BLaER1 (cell line): ENCODE results near the gene CBX8.

Source experiments
- H3K27ac ChIP-seq: shearing (Covaris generic); formaldehyde crosslinking; 2 replicates; pipeline ENCODE4 v1.8.1; 2022
- H3K27me3 ChIP-seq: shearing (Covaris generic); formaldehyde crosslinking; 2 replicates; pipeline ENCODE4 v1.8.1; 2022
- H3K36me3 ChIP-seq: shearing (Covaris generic); formaldehyde crosslinking; 2 replicates; pipeline ENCODE4 v1.8.1; 2022
- H3K4me1 ChIP-seq: shearing (Covaris generic); formaldehyde crosslinking; 2 replicates; pipeline ENCODE4 v1.8.1; 2022
- H3K4me2 ChIP-seq: shearing (Covaris generic); formaldehyde crosslinking; 2 replicates; pipeline ENCODE4 v1.8.1; 2022
- H3K4me3 ChIP-seq: shearing (Covaris generic); formaldehyde crosslinking; 2 replicates; pipeline ENCODE4 v1.8.1; 2022
- H3K9ac ChIP-seq: shearing (Covaris generic); formaldehyde crosslinking; 2 replicates; pipeline ENCODE4 v1.8.1; 2022
- H3K9me3 ChIP-seq: shearing (Covaris generic); formaldehyde crosslinking; 2 replicates; pipeline ENCODE4 v1.8.1; 2022
- H4K20me1 ChIP-seq: shearing (Covaris generic); formaldehyde crosslinking; 2 replicates; pipeline ENCODE4 v1.8.1; 2022
- Cebpa-rat ChIP-seq: shearing (Covaris generic); IDR thresholded peaks from 2 replicates; pipeline ENCODE4 v1.8.1; 2022

CBX8 gene

GRCh38 chr17:79786930-79787643 lies 9.8 kb downstream of the CBX8 start:
- Histone ChIP-seq H3K4me3 (no peak overlapping the region), H3K9ac (no peak overlapping the region), H3K4me1 (peaks cover 29% of the 10 kb centered on the region), H3K4me2 (no peak overlapping the region), H3K9me3 (no peaks in the 10 kb centered on the region), H3K27ac (no peak overlapping the region), H3K27me3 (peaks cover 67% of the 10 kb centered on the region), H3K36me3 (peaks cover 51% of the 10 kb centered on the region), H4K20me1 (peaks cover 100% of the 10 kb centered on the region)
- no peak for TF ChIP-seq Cebpa-rat

GRCh38 chr17:79785900-79786810 lies 10.7 kb downstream of the CBX8 start:
- no peak overlapping the region for H3K9ac ChIP-seq
- H3K4me1 ChIP-seq = peaks cover 33% of the 10 kb centered on the region
- peaks cover 57% of the 10 kb centered on the region for H3K27me3 ChIP-seq
- H3K36me3 ChIP-seq = peaks cover 58% of the 10 kb centered on the region
- peaks cover 100% of the 10 kb centered on the region for H4K20me1 ChIP-seq
- no peak overlapping the region for H3K4me2 ChIP-seq
- no peaks in the 10 kb centered on the region for H3K9me3 ChIP-seq
- no peak overlapping the region for H3K27ac ChIP-seq
- H3K4me3 ChIP-seq = no peak overlapping the region
- no peak for TF ChIP-seq Cebpa-rat

GRCh38 chr17:79785017-79785899 lies 11.6 kb downstream of the CBX8 start:
- peaks cover 48% of the 10 kb centered on the region for H3K27me3 ChIP-seq
- H3K4me1 ChIP-seq = peaks cover 33% of the 10 kb centered on the region
- no peak overlapping the region for H3K4me3 ChIP-seq
- no peak for TF ChIP-seq Cebpa-rat
- H3K36me3 ChIP-seq = peaks cover 63% of the 10 kb centered on the region
- no peak overlapping the region for H3K4me2 ChIP-seq
- no peak overlapping the region for H3K27ac ChIP-seq
- H3K9ac ChIP-seq = no peak overlapping the region
- H4K20me1 ChIP-seq = peaks cover 100% of the 10 kb centered on the region
- H3K9me3 ChIP-seq = no peaks in the 10 kb centered on the region

GRCh38 chr17:79784353-79785016 lies 12.4 kb downstream of the CBX8 start:
- peaks cover 41% of the 10 kb centered on the region for H3K27me3 ChIP-seq
- peaks cover 100% of the 10 kb centered on the region for H4K20me1 ChIP-seq
- no peak overlapping the region for H3K9ac ChIP-seq
- H3K4me3 ChIP-seq = no peak overlapping the region
- peaks cover 33% of the 10 kb centered on the region for H3K4me1 ChIP-seq
- TF ChIP-seq Cebpa-rat = no peak
- H3K9me3 ChIP-seq = no peaks in the 10 kb centered on the region
- no peak overlapping the region for H3K27ac ChIP-seq
- no peak overlapping the region for H3K4me2 ChIP-seq
- H3K36me3 ChIP-seq = peaks cover 68% of the 10 kb centered on the region

- no peak overlapping the region for H3K4me3 ChIP-seq
- no peak overlapping the region for H3K27ac ChIP-seq
- H3K9me3 ChIP-seq = no peaks in the 10 kb centered on the region
- peaks cover 100% of the 10 kb centered on the region for H4K20me1 ChIP-seq
- peaks cover 35% of the 10 kb centered on the region for H3K27me3 ChIP-seq
- H3K4me1 ChIP-seq = peaks cover 36% of the 10 kb centered on the region
- TF ChIP-seq Cebpa-rat = no peak
- H3K4me2 ChIP-seq = no peak overlapping the region
- H3K9ac ChIP-seq = no peak overlapping the region
- H3K36me3 ChIP-seq = peaks cover 68% of the 10 kb centered on the region
These were observed 13.0 kb downstream of the CBX8 start for GRCh38 chr17:79783891-79784290.

- Histone ChIP-seq H3K9me3 (no peaks in the 10 kb centered on the region), H3K27me3 (peaks cover 21% of the 10 kb centered on the region), H3K9ac (peak overlapping the region; percentile 54), H4K20me1 (peaks cover 83% of the 10 kb centered on the region), H3K4me1 (peaks cover 42% of the 10 kb centered on the region), H3K27ac (peak overlapping the region; percentile 32; the same call in 1 of the 2 replicates), H3K4me3 (peak overlapping the region; percentile 35; the same call in 1 of the 2 replicates), H3K36me3 (peaks cover 65% of the 10 kb centered on the region), H3K4me2 (peak overlapping the region; percentile 98)
- no peak for TF ChIP-seq Cebpa-rat
These were observed 14.9 kb downstream of the CBX8 start for GRCh38 chr17:79781736-79782575.

GRCh38 chr17:79781012-79781650 lies 15.7 kb downstream of the CBX8 start:
- Histone ChIP-seq H3K9ac (peak overlapping the region; percentile 57; the same call in 1 of the 2 replicates), H3K9me3 (no peaks in the 10 kb centered on the region), H3K27ac (0 out of 2 replicates have a peak overlapping the region, but pooled peaks have one; percentile 32), H3K4me2 (peak overlapping the region; percentile 98), H3K4me1 (peaks cover 50% of the 10 kb centered on the region), H3K36me3 (peaks cover 57% of the 10 kb centered on the region), H3K27me3 (peaks cover 21% of the 10 kb centered on the region), H3K4me3 (peak overlapping the region; percentile 35; the same call in 1 of the 2 replicates), H4K20me1 (peaks cover 75% of the 10 kb centered on the region)
- no peak for TF ChIP-seq Cebpa-rat
